HG03139 (cell line): ENCODE results near the gene RAET1E.
"Not testable (repeated sequence)": the region's sequence is repeated elsewhere in the genome, so short reads cannot be mapped to it uniquely, and the experiment has no call there.

Experiments used
- ATAC-seq: cut with Tn5 transposase; IDR thresholded peaks from one replicate; pipeline ENCODE4 v1.9.1; 2021; ENCODE audit not compliant: unreplicated experiment

The RAET1E gene

DNA sequence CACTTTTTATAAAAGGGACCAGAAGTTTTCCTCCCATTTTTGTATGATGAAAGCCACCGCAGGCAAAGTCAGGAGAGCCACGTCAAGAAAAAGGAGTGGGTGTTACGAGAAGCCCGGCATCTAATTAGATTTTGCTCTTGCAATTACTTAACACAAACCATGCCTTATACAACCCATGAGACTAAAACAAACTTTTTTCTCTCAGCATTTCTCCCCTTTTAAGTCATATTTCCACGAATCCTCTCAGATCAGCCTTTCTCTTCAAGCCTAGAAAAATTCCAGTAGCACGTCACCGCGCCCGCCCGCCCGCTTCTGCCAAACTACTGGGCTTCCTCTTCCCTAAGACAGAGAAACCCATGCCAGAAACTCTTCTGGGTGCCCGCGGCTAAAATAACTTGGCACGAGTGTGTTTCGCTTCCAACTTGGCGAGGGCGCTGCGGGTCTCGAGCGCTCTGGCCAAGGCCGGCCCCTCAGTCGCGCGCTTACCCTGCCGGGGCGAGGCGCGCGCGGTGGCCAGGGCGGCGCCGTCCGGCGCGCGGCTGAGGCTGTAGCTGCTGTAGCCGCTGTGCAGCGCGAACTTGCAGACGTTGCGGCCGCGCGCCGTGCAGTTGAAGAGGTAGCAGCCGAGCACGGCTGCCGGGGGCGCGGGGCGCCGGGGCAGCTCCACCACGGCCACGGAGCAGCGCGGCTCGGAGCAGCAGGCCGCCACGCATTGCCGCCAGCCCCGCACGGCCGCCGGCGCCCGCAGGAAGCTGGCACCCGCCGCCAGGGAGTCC is 34.8 kb downstream of the RAET1E start:
- peak; percentile 38 for ATAC-seq

GRCh38 chr6:149862424-149862738 is 35.5 kb downstream of the RAET1E start:
- not testable (repeated sequence) for ATAC-seq

DNA sequence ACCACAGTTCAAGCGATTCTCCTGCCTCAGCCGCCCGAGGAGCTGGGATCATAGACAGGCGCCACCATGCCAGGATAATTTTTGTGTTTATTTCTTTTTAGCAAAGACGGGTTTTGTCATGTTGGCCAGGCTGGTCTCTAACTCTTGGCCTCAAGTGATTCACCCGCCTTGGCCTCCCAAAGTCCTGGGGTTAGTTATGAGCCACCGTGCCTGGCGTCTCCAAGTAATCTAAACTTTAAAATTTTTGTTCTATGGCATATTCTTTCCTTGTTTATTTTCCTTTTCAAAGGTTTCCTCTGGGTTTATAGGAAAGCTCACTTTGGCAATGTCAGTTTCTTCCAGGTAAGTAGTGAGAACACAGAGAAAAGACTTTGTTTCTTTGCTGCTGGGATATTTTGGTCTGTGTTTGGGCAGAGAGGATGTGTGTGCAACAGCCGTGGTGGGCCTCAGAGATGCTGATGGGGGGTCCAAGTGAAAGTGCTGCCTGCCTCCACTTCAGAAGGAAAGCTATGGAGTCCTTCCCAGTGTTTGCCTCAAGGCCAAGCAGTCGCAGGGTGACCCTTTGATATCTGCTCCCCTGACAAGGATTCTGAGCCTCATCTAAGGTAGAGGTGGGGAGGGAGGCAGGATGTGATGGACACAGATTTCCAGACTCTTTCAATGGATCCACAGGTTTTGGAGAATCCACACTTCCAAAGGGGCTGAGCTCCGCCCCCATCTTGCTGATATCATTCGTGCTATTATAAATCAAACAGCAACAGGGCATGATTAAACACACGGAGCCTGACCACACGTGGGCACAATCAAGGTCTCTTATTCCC is 36.1 kb downstream of the RAET1E start:
- no peak for ATAC-seq

GRCh38 chr6:149860834-149861602 is 36.9 kb downstream of the RAET1E start:
- no peak for ATAC-seq

DNA sequence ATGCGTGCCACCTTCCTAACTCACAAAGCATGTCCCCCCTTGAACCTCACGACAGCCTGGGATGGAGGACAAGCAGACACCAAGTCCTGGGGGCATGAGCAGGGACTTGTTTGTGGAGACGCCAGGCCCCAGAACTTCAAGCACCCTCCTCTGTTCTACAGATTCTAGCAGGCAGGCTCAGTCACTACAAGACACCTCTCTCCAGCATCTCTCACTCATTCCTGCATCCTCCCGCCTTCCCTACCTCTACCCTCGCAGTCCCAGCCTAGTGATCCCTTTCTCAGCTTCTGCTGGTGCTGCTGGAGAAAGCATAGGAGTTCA is 37.4 kb downstream of the RAET1E start:
- no peak for ATAC-seq

DNA sequence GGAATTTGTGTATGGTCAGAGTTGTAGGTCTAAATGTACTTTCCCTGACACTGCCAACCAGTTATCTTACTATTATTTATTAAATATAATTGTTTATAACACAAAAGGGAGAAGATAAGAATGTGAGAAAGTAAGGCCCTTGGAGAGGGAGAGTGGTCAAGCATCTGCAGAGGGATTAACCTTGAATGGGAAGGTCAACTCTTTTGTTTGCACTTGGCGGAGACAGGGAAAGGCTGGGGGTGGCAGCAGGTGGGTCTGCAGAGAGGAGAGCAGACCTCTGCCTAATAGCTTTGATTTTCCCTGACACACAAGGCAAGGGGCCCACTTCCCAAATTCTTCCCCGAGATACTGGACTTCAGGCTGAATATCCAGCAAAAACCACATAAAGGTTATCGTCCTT is 38.0 kb downstream of the RAET1E start:
- ATAC-seq: no peak

DNA sequence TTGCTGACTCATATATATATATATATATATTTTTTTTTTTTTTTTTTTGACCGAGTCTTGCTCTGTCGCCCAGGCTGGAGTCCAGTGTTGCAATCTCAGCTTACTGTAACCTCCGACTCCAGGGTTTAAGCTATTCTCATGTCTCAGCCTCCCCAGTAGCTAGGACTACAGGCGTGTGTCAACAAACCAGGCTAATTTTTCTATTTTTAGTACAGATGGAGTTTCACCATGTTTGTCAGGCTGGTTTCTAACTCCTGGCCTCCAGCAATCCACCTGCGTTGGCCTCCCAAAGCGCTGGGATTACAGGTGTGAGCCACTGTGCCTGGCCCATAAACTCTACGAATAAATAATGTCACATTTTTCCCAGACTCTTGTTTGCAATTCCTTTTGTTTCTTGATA is 38.5 kb downstream of the RAET1E start:
- ATAC-seq: no peak

GRCh38 chr6:149857541-149857940 is 40.4 kb downstream of the RAET1E start:
- ATAC-seq: no peak

GRCh38 chr6:149856256-149856994 is 41.5 kb downstream of the RAET1E start:
- no peak for ATAC-seq

DNA sequence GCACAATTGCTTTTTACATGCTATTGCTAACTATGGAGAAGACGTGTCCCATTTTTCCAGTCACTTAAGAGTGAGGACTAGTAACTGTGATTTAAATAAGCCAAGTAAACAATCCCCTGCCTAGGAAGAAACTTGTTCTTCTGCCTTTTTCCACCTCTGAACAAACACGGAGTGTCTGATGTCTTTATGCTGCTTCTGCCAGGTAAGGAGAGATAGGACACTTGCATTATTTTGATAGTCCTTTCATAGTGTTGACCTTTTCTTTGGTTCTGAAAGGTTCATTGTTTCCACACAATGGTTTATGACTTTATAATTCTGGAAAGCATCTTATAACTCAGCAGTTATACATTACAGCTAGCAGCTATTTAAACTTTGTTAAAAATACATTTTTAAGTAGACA is 42.2 kb downstream of the RAET1E start:
- no peak for ATAC-seq

GRCh38 chr6:149855040-149855654 is 42.8 kb downstream of the RAET1E start:
- ATAC-seq: no peak

DNA sequence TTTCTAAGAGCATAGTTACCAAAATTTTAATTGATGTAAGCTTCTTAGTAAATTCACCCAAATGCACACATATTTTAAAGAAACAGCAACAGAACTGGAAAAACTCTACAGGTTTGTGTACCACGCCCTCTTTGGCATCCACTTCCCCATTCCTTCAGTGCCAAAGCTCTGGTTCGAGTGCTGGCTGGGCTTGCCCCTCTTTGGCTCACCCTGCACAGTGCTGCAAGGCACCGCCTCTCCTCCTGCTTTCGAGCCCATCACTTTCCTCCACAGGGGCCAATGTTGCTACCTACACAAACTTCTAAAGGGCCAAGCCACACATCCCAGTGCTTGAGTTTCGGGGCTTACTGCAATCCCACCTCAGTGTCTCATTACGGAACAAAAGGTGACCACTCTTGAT is 43.4 kb downstream of the RAET1E start:
- ATAC-seq: no peak

DNA sequence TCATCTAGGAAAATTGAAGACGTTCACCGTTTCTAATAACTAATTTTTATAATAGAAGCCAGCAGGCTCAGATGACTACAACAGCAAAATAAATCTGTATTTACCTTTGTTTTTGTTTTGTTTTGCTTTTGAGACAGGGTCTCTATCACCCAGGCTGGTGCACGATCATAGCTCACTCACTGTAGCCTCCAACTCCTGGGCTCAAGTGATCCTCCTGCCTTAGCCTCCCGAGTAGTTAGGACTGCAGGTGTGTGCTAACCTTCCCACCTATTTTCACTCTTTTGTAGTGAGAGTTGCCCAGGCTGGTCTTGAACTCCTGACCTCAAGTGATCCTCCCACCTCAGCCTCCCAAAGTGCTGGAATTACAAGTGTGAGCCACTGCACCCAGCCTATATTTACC is 43.9 kb downstream of the RAET1E start:
- ATAC-seq: not testable (repeated sequence)

- ATAC-seq: no peak
Measured at GRCh38 chr6:149852881-149853280, 45.0 kb downstream of the RAET1E start.

DNA sequence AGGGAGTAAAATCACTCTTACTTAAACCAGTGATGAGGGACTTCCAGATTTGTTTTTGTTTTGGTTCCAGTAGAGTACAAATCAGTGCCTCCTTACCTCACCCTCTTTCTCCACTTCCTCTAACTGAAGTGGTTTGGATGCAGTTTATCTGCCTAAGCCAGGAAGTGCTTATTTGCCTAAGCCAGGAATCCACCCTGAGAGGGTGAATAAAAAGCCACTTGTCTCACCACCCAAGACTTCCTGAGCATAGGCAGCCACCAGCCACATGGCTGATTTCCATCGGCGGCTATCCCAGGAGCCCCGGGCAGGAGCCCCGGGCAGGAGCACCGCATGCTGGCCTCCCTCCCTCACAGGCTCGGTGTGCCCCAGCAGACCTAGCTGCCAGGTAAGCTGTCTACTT is 45.7 kb downstream of the RAET1E start:
- no peak for ATAC-seq

GRCh38 chr6:149851461-149852110 is 46.3 kb downstream of the RAET1E start:
- no peak for ATAC-seq

- ATAC-seq: not testable (repeated sequence)
Measured at GRCh38 chr6:149848343-149848742, 49.6 kb downstream of the RAET1E start.
